ENCODE results near the gene EID2. TPM values are rescaled to one million over a fixed set of nuclear protein-coding genes. Genes with fewer than 3 reads are reported as not detected.

Gene EID2
- total RNA-seq, 6 donors from 2014 or later = 9.4 to 24.2 (median 16.2) TPM

- Histone ChIP-seq H3K36me3 (no peaks in the 10 kb centered on the region), H3K9me3 (no peaks in the 10 kb centered on the region), H3K27me3 (peaks cover 0 to 26% (median 19%) of the 10 kb centered on the region in 4 donors), H3K4me1 (peaks cover 14 to 27% (median 24%) of the 10 kb centered on the region in 4 donors), H3K4me3 (no peak overlapping the region), H3K27ac (no peak overlapping the region)
- ATAC-seq (ENCODE audit: low FRiP score in 2 of 2) (peak in 1 of 2 donors; percentile 24), DNase-seq (peak in 1 of 2 donors; percentile 85)
- 1% methylated on average over 14 to 40 of the region's 40 CpGs for WGBS, 2 donors
- TF ChIP-seq, protein P1, sequence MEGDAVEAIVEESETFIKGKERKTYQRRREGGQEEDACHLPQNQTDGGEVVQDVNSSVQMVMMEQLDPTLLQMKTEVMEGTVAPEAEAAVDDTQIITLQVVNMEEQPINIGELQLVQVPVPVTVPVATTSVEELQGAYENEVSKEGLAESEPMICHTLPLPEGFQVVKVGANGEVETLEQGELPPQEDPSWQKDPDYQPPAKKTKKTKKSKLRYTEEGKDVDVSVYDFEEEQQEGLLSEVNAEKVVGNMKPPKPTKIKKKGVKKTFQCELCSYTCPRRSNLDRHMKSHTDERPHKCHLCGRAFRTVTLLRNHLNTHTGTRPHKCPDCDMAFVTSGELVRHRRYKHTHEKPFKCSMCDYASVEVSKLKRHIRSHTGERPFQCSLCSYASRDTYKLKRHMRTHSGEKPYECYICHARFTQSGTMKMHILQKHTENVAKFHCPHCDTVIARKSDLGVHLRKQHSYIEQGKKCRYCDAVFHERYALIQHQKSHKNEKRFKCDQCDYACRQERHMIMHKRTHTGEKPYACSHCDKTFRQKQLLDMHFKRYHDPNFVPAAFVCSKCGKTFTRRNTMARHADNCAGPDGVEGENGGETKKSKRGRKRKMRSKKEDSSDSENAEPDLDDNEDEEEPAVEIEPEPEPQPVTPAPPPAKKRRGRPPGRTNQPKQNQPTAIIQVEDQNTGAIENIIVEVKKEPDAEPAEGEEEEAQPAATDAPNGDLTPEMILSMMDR (IDR thresholded peaks at IDR 0.05) = no peak
- TF ChIP-seq EP300 (IDR thresholded peaks at IDR 0.05) (no peak), POLR2A (IDR thresholded peaks at IDR 0.05) (no peak), POLR2AphosphoS5 (IDR thresholded peaks at IDR 0.05) (no peak)
These were observed 41.8 kb downstream of the EID2 start for GRCh38 chr19:39497996-39498797.

DNA sequence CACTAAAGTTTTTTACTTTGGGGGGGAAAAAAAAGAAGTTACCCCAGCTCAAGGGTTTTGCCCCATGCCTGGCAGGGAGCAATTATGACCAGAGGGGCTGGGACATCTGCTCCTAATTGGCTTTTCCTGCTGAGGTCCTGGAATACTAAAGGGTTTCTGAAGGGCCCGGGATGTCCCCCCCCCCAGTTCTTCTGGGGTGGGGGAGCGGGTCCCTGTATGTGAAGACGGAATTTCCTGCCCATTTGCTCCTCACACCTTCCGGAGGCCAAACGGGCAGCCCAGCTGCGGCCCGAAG, 42.3 kb downstream of the EID2 start:
- no peaks in the 10 kb centered on the region for H3K9me3 ChIP-seq
- ATAC-seq (ENCODE audit: low FRiP score in 2 of 2) (no peak), DNase-seq (no peak)
- H3K27me3 ChIP-seq = peaks cover 0 to 26% (median 18%) of the 10 kb centered on the region in 4 donors
- H3K27ac ChIP-seq = no peak overlapping the region
- H3K4me3 ChIP-seq = no peak overlapping the region
- 0% methylated on average over 3 to 5 of the region's 7 CpGs for whole genome bisulfite sequencing, 2 donors
- peaks cover 14 to 23% (median 20%) of the 10 kb centered on the region in 4 donors for H3K4me1 ChIP-seq
- TF ChIP-seq, protein P1 (IDR thresholded peaks at IDR 0.05) = peak in 1 of 6 experiments; percentile 18
- TF ChIP-seq EP300 (IDR thresholded peaks at IDR 0.05) = no peak
- TF ChIP-seq POLR2A (IDR thresholded peaks at IDR 0.05) = no peak
- no peak for TF ChIP-seq POLR2AphosphoS5 (IDR thresholded peaks at IDR 0.05)
- no peaks in the 10 kb centered on the region for H3K36me3 ChIP-seq

DNA sequence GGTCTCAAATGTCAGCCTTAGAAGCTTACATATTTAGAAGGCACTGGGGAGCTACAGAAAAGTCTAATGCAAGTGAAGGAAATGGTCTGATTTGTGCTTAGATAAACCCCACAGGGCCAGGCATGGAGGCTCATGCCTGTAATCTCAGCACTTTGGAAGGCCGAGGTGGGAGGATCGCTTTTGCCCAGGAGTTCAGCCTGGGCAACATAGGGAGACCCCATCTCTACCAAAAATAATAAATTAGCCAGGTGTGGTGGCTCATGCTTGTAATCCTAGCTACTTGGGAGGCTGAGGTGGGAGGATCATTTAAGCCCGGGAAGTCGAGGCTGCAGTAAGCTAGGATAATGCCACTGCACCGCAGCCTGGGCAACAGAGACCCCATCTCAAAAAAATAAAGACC, 43.9 kb downstream of the EID2 start:
- Histone ChIP-seq H3K27me3 (peaks cover 0 to 26% (median 18%) of the 10 kb centered on the region in 4 donors), H3K4me1 (peaks cover 14 to 19% (median 19%) of the 10 kb centered on the region in 4 donors), H3K36me3 (peaks cover 0 to 10% (median 2%) of the 10 kb centered on the region in 4 donors), H3K27ac (no peak overlapping the region), H3K4me3 (no peak overlapping the region), H3K9me3 (no peaks in the 10 kb centered on the region)
- ATAC-seq (ENCODE audit: low FRiP score in 2 of 2) (no peak), DNase-seq (no peak)
- 85 to 96% methylated on average over 5 of the region's 5 CpGs for WGBS, 2 donors
- TF ChIP-seq EP300 (IDR thresholded peaks at IDR 0.05) (no peak), POLR2AphosphoS5 (IDR thresholded peaks at IDR 0.05) (no peak), POLR2A (IDR thresholded peaks at IDR 0.05) (no peak)
- TF ChIP-seq, protein P1 (IDR thresholded peaks at IDR 0.05) = no peak

GRCh38 chr19:39494661-39495060, 45.3 kb downstream of the EID2 start:
- WGBS, 2 donors = 85 to 91% methylated on average over 5 of the region's 5 CpGs
- no peak for TF ChIP-seq EP300 (IDR thresholded peaks at IDR 0.05)
- TF ChIP-seq POLR2AphosphoS5 (IDR thresholded peaks at IDR 0.05) = no peak
- TF ChIP-seq, protein P1 (IDR thresholded peaks at IDR 0.05) = no peak
- TF ChIP-seq POLR2A (IDR thresholded peaks at IDR 0.05) = no peak
- no peak for DNase-seq
- H3K4me1 ChIP-seq = peaks cover 14 to 19% (median 19%) of the 10 kb centered on the region in 4 donors
- no peaks in the 10 kb centered on the region for H3K9me3 ChIP-seq
- no peak overlapping the region for H3K4me3 ChIP-seq
- no peak overlapping the region for H3K27ac ChIP-seq
- H3K27me3 ChIP-seq = peaks cover 0 to 26% (median 18%) of the 10 kb centered on the region in 4 donors
- H3K36me3 ChIP-seq = peaks cover 0 to 25% (median 15%) of the 10 kb centered on the region in 4 donors
- ATAC-seq (ENCODE audit: low FRiP score in 2 of 2) = no peak

Data from upper lobe of left lung (tissue), 6 donors.